ENCODE data around the gene PPEF2.
A peak's percentile ranks its signal among the peaks of the same experiment; 100 is the strongest.
"Not testable (repeated sequence)": the region's sequence is repeated elsewhere in the genome, so short reads cannot be mapped to it uniquely, and the experiment has no call there.

Gene PPEF2, protein sequence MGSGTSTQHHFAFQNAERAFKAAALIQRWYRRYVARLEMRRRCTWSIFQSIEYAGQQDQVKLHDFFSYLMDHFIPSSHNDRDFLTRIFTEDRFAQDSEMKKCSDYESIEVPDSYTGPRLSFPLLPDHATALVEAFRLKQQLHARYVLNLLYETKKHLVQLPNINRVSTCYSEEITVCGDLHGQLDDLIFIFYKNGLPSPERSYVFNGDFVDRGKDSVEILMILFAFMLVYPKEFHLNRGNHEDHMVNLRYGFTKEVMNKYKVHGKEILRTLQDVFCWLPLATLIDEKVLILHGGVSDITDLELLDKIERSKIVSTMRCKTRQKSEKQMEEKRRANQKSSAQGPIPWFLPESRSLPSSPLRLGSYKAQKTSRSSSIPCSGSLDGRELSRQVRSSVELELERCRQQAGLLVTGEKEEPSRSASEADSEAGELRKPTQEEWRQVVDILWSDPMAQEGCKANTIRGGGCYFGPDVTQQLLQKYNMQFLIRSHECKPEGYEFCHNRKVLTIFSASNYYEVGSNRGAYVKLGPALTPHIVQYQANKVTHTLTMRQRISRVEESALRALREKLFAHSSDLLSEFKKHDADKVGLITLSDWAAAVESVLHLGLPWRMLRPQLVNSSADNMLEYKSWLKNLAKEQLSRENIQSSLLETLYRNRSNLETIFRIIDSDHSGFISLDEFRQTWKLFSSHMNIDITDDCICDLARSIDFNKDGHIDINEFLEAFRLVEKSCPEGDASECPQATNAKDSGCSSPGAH

DNA sequence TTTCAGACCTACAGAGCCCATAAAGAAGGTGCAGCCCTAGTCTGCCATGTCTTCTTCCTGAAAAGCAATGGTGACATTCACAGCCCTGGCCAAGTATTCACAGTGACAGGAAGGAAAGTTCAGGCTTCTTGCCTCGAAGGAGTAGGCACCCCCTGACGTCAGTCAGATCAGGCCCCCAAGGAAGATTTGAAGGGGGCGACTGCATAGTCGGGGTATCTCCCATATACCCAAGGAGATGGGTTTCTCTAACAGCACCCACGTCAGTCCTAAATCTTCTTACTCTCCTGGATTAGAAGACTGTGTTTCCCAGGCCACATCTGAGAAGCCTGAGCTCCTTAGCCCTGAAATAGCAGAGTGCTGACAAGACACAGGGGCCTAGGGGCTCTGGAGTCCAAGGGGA, at the start of gene PPEF2:
PPEF2 (minus strand) TSS at position 101 of the 400 bp plus-strand sequence. CDS start 6,127 bp downstream, outside the sequence.
- DNase-seq (ENCODE audit: low read depth in 2 of 2), result no peak

GRCh38 chr4:75950213-75950815, 48.1 kb upstream of the PPEF2 start:
- DNase-seq (ENCODE audit: low read depth in 2 of 2), result no peak

DNA sequence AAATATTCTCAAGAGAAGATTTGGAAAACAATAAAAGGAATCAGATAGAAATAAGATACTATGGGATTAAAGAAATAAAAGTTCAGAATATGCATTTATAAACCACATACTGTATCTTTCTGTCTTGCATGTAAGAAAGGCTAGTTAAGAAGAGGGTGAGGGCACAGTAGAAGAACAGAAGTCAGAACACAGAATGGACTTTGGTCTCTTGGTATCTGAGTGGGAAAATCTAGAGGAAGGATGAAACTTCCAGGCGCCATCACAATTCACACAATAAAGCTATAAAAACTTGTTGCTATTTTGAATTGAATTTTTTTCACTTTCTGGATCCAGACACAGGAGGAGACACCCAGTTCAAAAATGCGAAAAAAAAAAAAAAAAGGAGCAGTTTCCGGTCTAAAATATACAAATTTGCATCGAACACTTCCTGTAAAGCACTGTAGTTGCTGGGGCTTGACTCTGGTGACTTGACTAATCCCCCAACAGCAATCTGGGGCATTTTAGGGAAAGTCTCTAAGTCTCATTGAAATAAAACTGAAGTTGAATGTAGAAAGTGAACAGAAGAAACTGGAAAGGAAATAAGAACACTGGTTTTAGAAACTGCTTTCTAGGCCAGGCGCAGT, 46.7 kb upstream of the PPEF2 start:
- no peak for DNase-seq (ENCODE audit: low read depth in 2 of 2)

DNA sequence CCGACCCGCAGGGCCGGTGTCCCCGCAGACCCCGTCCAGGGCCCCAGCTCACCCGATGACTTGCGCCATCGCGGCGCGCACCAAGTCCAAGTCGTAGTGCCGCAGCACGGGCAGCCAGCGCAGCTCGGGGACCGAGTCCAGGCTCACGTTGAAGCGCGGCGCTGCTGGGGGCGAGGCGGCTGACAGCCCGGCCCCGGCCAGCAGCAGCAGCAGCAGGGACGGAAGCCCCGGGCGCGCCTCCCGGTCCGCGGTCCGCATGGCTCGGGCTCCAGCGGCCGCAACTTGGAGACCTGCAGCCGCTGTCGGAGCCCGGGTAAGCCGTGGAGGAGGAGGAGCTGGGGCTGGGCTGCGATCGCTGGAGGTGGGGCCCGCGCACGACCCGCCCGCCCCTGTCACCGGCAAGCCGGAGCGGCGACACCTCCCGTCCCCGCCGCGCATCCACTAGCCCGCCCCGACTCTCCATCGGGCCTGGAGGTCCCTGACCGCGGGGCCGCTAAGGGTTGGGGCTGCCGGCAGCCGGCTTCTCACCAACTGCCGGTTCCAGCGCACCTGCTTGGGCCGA, 38.5 kb upstream of the PPEF2 start, which contains the start of gene NAAA:
NAAA (minus strand) TSS at position 322 of the 562 bp plus-strand sequence; CDS start at position 258, 64 bp downstream.
- DNase-seq (ENCODE audit: low read depth in 2 of 2), result peak; percentile 63 to 72

- DNase-seq (ENCODE audit: low read depth in 2 of 2), result peak; percentile 52 to 71
Measured at GRCh38 chr4:75939890-75940691, 37.8 kb upstream of the PPEF2 start.

DNA sequence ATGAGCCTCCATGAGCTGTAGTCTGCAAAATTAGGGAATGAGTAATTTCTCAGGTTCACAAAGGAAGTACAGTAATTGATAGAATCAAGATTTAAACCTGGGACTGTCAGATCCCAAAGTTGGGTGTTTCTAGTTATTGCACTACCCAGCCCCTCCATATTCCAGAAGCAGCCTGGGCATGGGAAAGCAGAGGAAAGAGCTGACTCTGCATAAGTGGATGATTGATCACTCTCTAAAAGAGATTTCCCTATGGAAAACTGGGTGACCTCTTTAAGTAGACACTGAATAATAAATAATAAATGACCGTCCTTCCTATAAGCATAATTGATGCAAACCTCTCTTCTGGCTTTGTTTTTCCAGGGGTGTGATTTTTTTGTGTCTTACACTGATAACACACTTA, 33.4 kb upstream of the PPEF2 start:
- DNase-seq (ENCODE audit: low read depth in 2 of 2), result no peak

GRCh38 chr4:75930152-75930551, 27.9 kb upstream of the PPEF2 start:
- no peak for DNase-seq (ENCODE audit: low read depth in 2 of 2)

DNA sequence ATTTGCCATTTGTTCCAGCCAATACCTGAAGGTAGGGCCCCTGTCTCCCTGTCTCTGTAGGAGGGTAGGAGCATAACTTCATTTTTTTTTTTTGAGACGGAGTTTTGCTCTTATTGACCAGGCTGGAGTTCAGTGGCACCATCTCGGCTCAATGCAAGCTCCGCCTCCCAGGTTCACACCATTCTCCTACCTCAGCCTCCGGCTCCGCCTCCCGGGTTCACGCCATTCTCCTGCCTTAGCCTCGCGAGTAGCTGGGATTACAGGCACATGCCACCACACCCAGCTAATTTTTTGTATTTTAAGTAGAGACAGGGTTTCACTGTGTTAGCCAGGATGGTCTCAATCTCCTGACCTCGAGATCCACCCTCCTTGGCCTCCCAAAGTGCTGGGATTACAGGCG, 22.7 kb upstream of the PPEF2 start:
- DNase-seq (ENCODE audit: low read depth in 2 of 2), result not testable (repeated sequence)

DNA sequence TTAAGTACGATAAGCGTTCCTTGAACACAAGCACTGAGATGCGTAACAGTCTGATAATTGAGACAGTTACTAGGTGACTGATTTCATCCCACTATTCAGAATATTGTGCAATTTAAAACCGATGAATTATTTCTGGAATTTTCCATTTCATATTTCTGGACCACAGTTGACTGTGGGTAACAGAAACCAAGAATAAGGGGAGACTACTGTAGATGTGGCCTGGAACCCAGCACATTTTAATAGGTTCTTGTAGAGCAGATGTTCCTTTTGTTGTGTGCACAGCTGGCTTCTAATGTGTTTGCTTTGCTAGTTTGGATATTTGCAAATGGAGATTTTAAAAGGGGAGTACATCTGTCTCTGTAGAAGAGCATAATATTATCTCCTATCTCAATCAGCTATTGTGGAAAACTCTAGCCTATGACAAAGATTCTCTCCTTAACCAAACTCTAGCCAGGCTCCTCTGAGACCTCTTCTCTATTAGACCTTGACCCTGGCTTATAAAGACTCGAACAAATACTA, 22.1 kb upstream of the PPEF2 start:
- DNase-seq (ENCODE audit: low read depth in 2 of 2), result no peak

- DNase-seq (ENCODE audit: low read depth in 2 of 2), result no peak
Measured at GRCh38 chr4:75922588-75922987, 20.3 kb upstream of the PPEF2 start.

DNA sequence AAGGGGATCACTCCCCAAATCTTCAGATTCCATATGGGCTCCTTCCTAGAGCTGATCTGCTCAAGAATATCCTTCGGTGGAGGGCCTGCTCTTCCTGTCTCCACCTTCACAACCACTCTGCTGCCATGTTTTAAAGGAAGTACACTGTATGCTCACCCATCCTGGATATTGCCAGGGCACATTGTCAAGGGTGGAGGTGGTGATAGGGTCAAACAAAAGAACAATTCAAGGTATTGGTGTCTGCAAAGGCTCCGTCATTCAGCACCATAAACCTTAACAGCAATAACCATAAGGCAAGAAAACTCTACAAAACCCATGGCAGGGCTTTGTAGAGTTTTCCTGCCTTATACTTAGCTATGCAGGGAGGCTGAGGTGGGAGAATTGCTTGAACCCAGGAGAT, 19.7 kb upstream of the PPEF2 start:
- DNase-seq (ENCODE audit: low read depth in 2 of 2), result no peak

DNA sequence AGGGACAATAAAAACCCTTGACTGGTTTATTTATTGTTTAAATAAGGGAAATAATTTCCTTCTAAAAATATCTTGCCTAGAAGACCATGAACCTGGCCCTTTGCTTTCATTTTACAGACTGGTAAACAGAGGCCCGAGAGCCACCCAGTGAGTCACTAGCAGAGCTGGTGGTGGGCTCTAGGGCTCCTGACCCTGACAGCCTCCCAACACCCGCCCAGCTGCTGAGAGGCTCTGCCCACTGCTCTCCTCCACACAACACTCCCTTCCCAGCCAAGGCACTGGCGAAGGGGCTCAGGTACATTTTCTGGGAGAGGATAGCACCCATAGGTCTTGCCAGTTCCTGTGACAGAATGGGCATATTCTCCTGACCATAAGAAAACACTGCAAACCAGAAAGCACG, 18.1 kb upstream of the PPEF2 start:
- no peak for DNase-seq (ENCODE audit: low read depth in 2 of 2)

GRCh38 chr4:75919920-75920319, 17.7 kb upstream of the PPEF2 start:
- DNase-seq (ENCODE audit: low read depth in 2 of 2), result no peak

DNA sequence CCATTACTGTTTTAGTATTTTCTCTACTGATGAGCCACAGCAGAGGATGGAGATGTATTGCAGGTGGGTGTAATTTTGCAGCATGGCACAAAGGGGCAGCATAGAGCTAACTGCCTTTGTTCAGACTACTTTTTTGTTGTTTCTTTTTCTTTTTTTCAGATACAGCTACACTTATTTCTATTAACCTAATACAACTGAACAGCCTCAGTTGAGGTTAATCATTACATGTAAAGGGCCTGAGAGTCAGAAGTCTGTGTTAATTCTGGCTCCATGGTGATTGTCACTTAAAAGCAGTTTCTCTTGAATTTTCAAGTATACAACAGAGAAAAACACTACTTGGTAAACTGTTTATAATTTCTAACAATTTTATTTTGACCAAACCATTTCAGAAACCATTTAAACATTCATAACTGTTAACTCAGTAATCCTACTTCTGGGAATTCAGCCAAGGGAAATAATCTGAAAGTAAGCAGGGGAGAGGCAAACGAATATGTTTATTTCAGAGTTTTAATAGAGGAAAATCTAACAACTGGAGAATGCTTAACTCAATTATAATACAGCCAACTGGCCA, 13.9 kb upstream of the PPEF2 start:
- DNase-seq (ENCODE audit: low read depth in 2 of 2), result no peak

DNA sequence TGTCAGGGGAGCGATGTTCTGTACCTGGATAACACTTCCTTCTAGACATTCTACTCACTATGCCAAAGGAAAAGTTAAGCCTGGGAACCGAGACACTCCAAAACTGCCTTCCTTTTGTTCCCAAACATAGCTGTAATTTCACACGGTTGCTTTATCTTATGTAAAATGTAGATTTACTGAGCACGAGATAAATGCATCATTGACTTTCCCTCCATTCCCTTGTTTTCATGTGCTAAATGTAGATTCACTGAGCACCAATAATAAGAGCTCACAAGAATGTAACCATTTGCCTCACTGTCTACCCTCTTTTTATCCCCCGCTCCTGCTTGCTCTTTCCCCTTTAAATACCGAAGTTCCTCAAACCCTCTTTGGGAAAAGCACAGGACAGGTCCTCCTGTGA, 10.7 kb upstream of the PPEF2 start:
- DNase-seq (ENCODE audit: low read depth in 2 of 2), result no peak

DNA sequence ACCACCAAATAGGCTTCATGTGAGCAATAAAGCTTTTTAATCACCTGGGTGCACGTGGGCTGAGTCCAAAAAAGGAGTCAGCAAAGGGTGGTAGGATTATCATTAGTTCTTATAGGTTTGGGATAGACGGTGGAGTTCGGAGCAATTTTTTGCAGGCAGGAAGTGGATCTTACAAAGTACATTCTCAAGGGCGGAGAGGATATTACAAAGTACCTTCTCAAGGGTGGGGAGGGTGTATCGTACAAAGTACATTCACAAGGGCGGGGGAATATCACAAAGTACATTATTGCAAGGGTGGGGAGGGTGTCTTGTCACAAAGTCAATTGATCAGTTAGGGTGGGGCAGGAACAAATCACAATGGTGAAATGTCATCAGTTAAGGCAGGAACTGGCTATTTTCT, 8.6 kb upstream of the PPEF2 start:
- not testable (repeated sequence) for DNase-seq (ENCODE audit: low read depth in 2 of 2)

DNA sequence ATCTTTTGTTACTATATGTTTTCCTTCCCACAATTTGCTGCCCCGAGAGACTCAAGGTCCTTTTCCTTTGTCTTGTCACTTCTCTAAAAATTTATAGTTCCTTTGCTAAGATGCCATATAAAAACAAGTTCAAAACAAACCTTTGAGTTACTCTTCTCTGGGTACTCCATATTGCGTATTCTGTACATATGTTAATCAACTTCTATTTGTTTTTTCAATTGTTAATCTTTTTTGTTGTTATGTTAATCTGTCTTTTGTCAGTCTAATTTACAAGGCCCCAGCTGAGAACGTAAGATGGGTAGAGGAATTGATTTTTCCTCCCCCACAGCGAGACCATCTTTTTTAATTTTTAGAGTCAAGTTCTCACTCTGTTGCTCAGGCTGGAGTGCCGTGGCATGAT, 7.2 kb upstream of the PPEF2 start:
- no peak for DNase-seq (ENCODE audit: low read depth in 2 of 2)

DNA sequence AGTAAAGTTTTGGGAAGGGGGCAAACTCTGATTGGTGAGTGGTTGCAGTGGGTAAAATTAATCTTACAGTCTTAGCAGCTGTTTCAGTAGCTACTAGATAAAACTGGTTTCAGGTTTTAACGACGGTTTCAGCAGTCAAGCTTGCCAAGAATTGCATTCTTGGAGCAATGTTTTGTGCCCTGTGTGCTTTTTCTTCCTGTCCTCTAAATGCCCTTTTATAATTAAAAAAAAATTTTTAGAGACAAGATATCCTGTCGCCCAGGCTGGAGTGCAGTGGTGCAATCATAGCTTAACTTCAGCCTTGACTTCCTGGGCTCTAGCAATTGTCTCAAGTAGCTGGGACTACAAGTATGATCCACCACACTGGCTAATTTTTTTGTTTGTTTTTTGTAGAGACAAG, 6.3 kb upstream of the PPEF2 start:
- DNase-seq (ENCODE audit: low read depth in 2 of 2), result no peak

- DNase-seq (ENCODE audit: low read depth in 2 of 2), result no peak
Measured at GRCh38 chr4:75907966-75908365, 5.7 kb upstream of the PPEF2 start.

DNA sequence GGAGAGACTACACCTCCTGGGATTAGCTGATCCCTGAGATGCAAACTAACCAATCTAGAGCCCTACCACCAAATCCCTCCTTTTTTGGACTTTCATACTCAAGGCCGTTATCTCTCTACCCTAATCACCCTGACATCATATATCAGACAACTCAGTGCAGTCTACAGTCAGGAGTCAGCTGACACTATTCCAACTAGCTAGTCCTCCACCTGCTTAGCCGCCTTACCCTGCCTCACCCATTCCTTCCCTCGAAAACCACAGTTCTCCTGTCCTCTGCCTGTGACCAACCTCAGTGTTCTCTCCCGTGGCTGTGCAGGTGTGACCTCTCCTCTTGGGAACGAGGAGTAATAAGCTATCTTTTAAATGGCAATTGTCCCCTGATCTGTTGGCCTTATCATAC, 1.8 kb upstream of the PPEF2 start:
- DNase-seq (ENCODE audit: low read depth in 2 of 2), result no peak

All from activated CD4-positive, alpha-beta T cell treated with anti-CD3 and anti-CD28 coated beads for 24 hours (primary cell).